K562 (cell line): ENCODE measurements around the gene EML3. TPM values are rescaled to one million over a fixed set of nuclear protein-coding genes. Genes with fewer than 3 reads are reported as not detected.
A peak's percentile ranks its signal among the peaks of the same experiment; 100 is the strongest.

Experiments used
- DDX20 ChIP-seq: fragments of 450-650 bp; IDR thresholded peaks from 2 replicates; pipeline ENCODE4 v1.6.1; 2016; ENCODE audit warnings: missing genetic modification characterization, low read depth, mild to moderate bottlenecking, missing compliant biosample characterization, moderate library complexity
- ELF1 ChIP-seq: fragments of 200-800 bp; sonication (Bioruptor generic); IDR thresholded peaks from 2 replicates; pipeline ENCODE4 v1.6.1; 2016; ENCODE audit warnings: missing genetic modification characterization, missing compliant biosample characterization
- ESRRA ChIP-seq: fragments of 450-650 bp; IDR thresholded peaks from 2 replicates; pipeline ENCODE4 v1.6.1; 2014; ENCODE audit warnings: low read depth, mild to moderate bottlenecking, moderate library complexity, borderline replicate concordance
- KLF6 ChIP-seq: fragments of 250-450 bp; sonication (Bioruptor Pico); IDR thresholded peaks from 2 replicates; pipeline ENCODE4 v1.4.0; 2020; ENCODE audit warnings: mild to moderate bottlenecking, moderate library complexity, borderline replicate concordance
- NFE2 ChIP-seq: IDR thresholded peaks from 2 replicates; pipeline ENCODE4 v1.6.1; 2014; ENCODE audit warnings: antibody characterized with exemption, low read depth
- NR4A1 ChIP-seq, 2 experiments: fragments of 250-450 bp in 1 of 2; fragments of 450-650 bp in 1 of 2; sonication (Bioruptor Pico) in 1 of 2; IDR thresholded peaks; 2 replicates each; pipeline versions ENCODE4 v1.4.0 to v1.6.1; 2016 to 2020; ENCODE audit warnings: mild to moderate bottlenecking in 2 of 2, missing compliant biosample characterization in 1 of 2, missing genetic modification characterization in 1 of 2, moderate library complexity in 1 of 2
- PHF8 ChIP-seq: fragments of 200-600 bp; sonication (generic); IDR thresholded peaks from 2 replicates; pipeline ENCODE4 v1.6.1; 2012; ENCODE audit warnings: mixed run types, mild to moderate bottlenecking, inconsistent platforms, low read length, moderate library complexity, borderline replicate concordance
- PRMT5 ChIP-seq: sonication (generic); formaldehyde crosslinking; IDR thresholded peaks from 2 replicates; pipeline ENCODE4 v1.5.0; 2020; ENCODE audit warnings: missing genetic modification reagents
- PTBP1 ChIP-seq: fragments of 200-400 bp; formaldehyde crosslinking; IDR thresholded peaks from 2 replicates; pipeline ENCODE4 v1.6.1; 2017; ENCODE audit warnings: low read depth, low read length
- SETDB1 ChIP-seq: IDR thresholded peaks from one replicate; pipeline ENCODE4 v1.6.1; 2012; ENCODE audit warnings: low read length, control low read depth, inconsistent platforms
- SIN3A ChIP-seq, 2 experiments: fragments of 150-350 bp in 1 of 2; IDR thresholded peaks; 2 replicates each; pipeline ENCODE4 v1.6.1; 2011 to 2016; ENCODE audit warnings: borderline replicate concordance in 2 of 2, low read depth in 2 of 2, low read length in 2 of 2, mild to moderate bottlenecking in 2 of 2, moderate library complexity in 2 of 2; ENCODE audit not compliant: control insufficient read depth in 1 of 2
- SLC30A9 ChIP-seq: fragments of 250-450 bp; sonication (Bioruptor Pico); IDR thresholded peaks from 2 replicates; pipeline ENCODE4 v1.8.0; 2022; ENCODE audit warnings: mild to moderate bottlenecking, moderate library complexity
- SMARCB1 ChIP-seq: IDR thresholded peaks from 2 replicates; pipeline ENCODE4 v1.6.1; 2011; ENCODE audit warnings: improper control_type of control experiment, low read depth; ENCODE audit not compliant: insufficient read length
- SNRNP70 ChIP-seq: fragments of 200-400 bp; formaldehyde crosslinking; optimal IDR thresholded peaks from 2 replicates; pipeline ENCODE3; 2017; ENCODE audit warnings: low read depth, low read length
- STAT5A ChIP-seq: IDR thresholded peaks from 2 replicates; pipeline ENCODE4 v1.6.1; 2012; ENCODE audit warnings: low read length, inconsistent platforms, borderline replicate concordance
- TAL1 ChIP-seq: fragments of 450-650 bp; IDR thresholded peaks from 2 replicates; pipeline ENCODE4 v1.6.1; 2016; ENCODE audit warnings: mild to moderate bottlenecking
- ZNF121 ChIP-seq: sonication (generic); formaldehyde crosslinking; conservative IDR thresholded peaks from 2 replicates; pipeline ENCODE4 v1.8.0; 2022; ENCODE audit warnings: missing genetic modification reagents
- ZNF146 ChIP-seq: IDR thresholded peaks from one replicate; pipeline ENCODE4 v1.6.1; 2018; ENCODE audit warnings: missing compliant biosample characterization; ENCODE audit not compliant: unreplicated experiment
- ZNF445 ChIP-seq: fragments of 250-450 bp; sonication (Bioruptor Pico); IDR thresholded peaks from 2 replicates; pipeline ENCODE4 v1.4.0; 2020; ENCODE audit warnings: low read depth, mild to moderate bottlenecking, moderate library complexity
- ZNF707 ChIP-seq: fragments of 250-450 bp; sonication (Bioruptor Pico); conservative IDR thresholded peaks from 2 replicates; pipeline ENCODE4 v1.8.0; 2022; ENCODE audit warnings: inconsistent platforms, mild to moderate bottlenecking, moderate library complexity
- ZSCAN29 ChIP-seq: fragments of 450-650 bp; IDR thresholded peaks from 2 replicates; pipeline ENCODE4 v1.6.1; 2017
- polyA plus RNA-seq, 8 experiments: library from polyadenylated mRNA; depleted of rRNA in 4 of 8; stranded (reverse) in 5 of 8; unstranded in 3 of 8; fragments of >200 nt; fragmentation: Nextera tagmentation in 2 of 8; fragmentation: Illumina TruSeq in 1 of 8; extraction: Ambion mirVana in 2 of 8; extraction: Trizol in 1 of 8; gene quantifications; 2 replicates each; pipeline versions ENCODE4 v1.2.1 to v1.2.3, GENCODE V29; 2011 to 2014; ENCODE audit warnings: inconsistent platforms in 1 of 8, missing spikeins in 1 of 8
- total RNA-seq, 7 experiments: library from RNA; depleted of rRNA in 6 of 7; stranded (reverse); fragments of >200 nt in 6 of 7; fragmentation: Illumina TruSeq in 2 of 7; extraction: Trizol in 2 of 7; gene quantifications; 2 replicates each; pipeline versions ENCODE4 v1.2.1 to v1.2.3, GENCODE V29; 2011 to 2021; ENCODE audit warnings: low replicate concordance in 1 of 7
- TF ChIP-seq, protein P1 (sequence below): fragments of 250-450 bp; sonication (Bioruptor Pico); IDR thresholded peaks from 2 replicates; pipeline ENCODE4 v1.8.0; 2022; ENCODE audit warnings: inconsistent platforms, mild to moderate bottlenecking, moderate library complexity, borderline replicate concordance
- TF ChIP-seq, protein P2 (sequence below): IDR thresholded peaks from 2 replicates; pipeline ENCODE4 v1.6.1; 2011; ENCODE audit warnings: borderline replicate concordance, low read depth, mild to moderate bottlenecking, moderate library complexity, low read length; ENCODE audit not compliant: insufficient read depth, poor library complexity, severe bottlenecking

EML3 gene
- total and polyA plus RNA-seq, 9 of the 15 experiments (the other 6 are each of a cell fraction or from before 2014, with no cell fraction given) = 0.32 to 90.5 (median 26.4) TPM

DNA sequence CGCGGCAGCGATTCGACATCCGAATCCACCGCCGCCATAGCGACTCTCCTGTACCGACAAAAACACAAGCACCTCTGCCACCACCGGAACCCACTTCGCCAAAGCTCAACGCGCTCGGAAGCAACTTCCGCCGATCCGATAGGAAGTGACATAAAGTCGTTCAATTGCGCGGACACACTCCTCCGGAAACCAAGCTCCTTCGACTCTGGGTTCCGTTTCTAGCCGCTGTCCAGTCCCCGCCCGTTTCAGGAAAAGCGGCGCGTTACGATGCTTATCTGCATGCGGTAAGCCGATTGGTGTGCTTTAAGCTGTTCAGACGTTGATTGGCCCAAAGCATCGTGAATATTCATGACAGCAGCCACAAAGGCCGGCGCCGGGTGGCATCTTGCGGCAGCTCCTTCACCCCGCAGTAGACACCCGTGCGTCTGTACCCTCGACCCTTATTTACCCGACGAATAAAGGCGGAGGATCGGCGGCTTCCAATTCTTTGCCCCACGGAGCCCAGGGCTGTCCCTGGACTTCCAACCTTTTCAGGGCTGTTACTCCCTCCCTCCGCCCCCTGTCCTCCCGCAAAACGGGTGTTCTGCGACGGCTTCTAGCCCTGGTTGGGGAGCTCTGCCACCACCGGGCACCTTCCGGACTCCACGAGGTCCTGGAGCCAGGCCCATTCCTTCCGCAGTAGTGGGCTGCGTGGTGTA, 21.0 kb downstream of the EML3 start, which contains the start of gene TUT1 (continued):
- TF ChIP-seq SMARCB1 (no peak), PHF8 (peak; percentile 64; the same call in 1 of the 2 replicates), NFE2 (no peak), SNRNP70 (no peak), STAT5A (peak; percentile 69; the same call in 1 of the 2 replicates), KLF6 (CRISPR knock-in tag) (no peak), ZNF146 (no peak), ZSCAN29 (no peak), ZNF707 (CRISPR knock-in tag) (no peak), ESRRA (peak; percentile 91), SETDB1 (peak; percentile 61), TAL1 (no peak), PTBP1 (no peak), NR4A1 (CRISPR knock-in tag; IDR thresholded peaks at IDR 0.05) (no peak), NR4A1 (tag; IDR thresholded peaks at IDR 0.05) (no peak), SLC30A9 (CRISPR knock-in tag) (no peak), ZNF445 (CRISPR knock-in tag) (no peak), DDX20 (tag) (no peak), ELF1 (tag) (peak; percentile 93), SIN3A (IDR thresholded peaks at IDR 0.05; ENCODE audit: borderline replicate concordance in 2 of 2, control insufficient read depth in 1 of 2, low read depth in 2 of 2, low read length in 2 of 2) (peak; percentile 20 to 96; a peak in 3 of 4 replicates), PRMT5 (CRISPR knock-in tag) (no peak), ZNF121 (CRISPR knock-in tag) (no peak)
- TF ChIP-seq, protein P1, sequence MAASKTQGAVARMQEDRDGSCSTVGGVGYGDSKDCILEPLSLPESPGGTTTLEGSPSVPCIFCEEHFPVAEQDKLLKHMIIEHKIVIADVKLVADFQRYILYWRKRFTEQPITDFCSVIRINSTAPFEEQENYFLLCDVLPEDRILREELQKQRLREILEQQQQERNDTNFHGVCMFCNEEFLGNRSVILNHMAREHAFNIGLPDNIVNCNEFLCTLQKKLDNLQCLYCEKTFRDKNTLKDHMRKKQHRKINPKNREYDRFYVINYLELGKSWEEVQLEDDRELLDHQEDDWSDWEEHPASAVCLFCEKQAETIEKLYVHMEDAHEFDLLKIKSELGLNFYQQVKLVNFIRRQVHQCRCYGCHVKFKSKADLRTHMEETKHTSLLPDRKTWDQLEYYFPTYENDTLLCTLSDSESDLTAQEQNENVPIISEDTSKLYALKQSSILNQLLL (CRISPR knock-in tag) = no peak
- TF ChIP-seq, protein P2, sequence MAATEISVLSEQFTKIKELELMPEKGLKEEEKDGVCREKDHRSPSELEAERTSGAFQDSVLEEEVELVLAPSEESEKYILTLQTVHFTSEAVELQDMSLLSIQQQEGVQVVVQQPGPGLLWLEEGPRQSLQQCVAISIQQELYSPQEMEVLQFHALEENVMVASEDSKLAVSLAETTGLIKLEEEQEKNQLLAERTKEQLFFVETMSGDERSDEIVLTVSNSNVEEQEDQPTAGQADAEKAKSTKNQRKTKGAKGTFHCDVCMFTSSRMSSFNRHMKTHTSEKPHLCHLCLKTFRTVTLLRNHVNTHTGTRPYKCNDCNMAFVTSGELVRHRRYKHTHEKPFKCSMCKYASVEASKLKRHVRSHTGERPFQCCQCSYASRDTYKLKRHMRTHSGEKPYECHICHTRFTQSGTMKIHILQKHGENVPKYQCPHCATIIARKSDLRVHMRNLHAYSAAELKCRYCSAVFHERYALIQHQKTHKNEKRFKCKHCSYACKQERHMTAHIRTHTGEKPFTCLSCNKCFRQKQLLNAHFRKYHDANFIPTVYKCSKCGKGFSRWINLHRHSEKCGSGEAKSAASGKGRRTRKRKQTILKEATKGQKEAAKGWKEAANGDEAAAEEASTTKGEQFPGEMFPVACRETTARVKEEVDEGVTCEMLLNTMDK = no peak
